Measurements from ENCODE around the gene PLN. TPM values are rescaled to one million over a fixed set of nuclear protein-coding genes. Genes with fewer than 3 reads are reported as not detected.
A peak's percentile ranks its signal among the peaks of the same experiment; 100 is the strongest.

PLN gene
- total and polyA plus RNA-seq, 7 donors, result 2.3 to 454 (median 294) TPM

DNA sequence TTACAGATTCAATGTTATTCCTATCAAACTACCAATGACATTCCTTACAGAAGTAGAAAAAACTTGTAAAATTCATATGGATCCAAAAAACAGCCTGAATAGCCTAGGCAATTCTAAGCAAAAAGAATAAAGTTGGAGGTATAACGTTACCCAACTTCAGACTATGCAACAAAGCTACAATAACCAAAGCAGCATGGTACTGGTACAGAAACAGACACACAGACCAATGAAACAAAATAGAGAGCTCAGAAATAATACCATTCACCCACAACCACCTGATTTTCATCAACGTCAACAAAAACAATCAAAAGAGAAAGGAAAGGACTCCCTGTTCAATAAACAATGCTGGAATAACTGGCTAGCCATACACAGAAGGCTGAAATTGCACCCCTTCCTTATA lies 17.2 kb upstream of the PLN start:
- no peak for DNase-seq
- WGBS, 2 donors, result 91 to 96% methylated on average over 2 of the region's 2 CpGs

DNA sequence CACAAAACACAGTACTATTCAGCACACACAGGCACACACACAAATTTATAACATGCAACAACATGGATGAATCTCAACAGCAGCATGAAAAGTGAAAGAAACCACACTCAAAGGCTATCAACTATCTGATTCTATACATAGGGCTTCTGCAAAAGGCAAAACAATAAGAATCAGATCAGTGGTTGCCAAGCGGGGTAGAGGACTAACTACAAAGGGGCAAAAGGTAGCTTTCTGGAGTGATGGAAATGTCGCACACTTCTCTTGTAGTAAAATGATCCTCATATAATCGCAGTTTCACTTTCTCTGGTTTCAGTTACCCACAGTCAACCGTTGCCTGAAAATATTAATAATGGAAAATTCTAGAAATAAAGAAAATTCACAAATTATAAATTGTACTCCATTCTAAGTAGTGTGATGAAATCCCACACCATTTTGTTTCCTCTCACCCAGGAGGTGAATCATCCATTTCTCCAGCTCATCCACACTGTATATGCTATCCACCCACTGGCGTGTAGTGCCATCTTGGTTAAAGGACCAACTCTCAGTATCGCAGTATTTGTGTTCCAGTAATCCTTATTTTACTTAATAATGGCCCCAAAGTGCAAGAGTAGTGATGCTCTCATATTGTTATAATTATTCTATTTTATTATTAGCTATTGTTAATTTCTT lies 12.8 kb upstream of the PLN start:
- TF ChIP-seq POLR2A (IDR thresholded peaks at IDR 0.05), result no peak
- TF ChIP-seq EP300 (IDR thresholded peaks at IDR 0.05), result no peak
- TF ChIP-seq CTCF (IDR thresholded peaks at IDR 0.05), result no peak
- no peak for TF ChIP-seq POLR2AphosphoS5 (IDR thresholded peaks at IDR 0.05)
- Histone ChIP-seq H3K27me3 (no peaks in the 10 kb centered on the region), H3K27ac (peak overlapping the region in 1 of 4 donors; percentile 17), H3K4me3 (no peak overlapping the region), H3K4me1 (peaks cover 0 to 35% (median 22%) of the 10 kb centered on the region in 4 donors), H3K36me3 (no peaks in the 10 kb centered on the region), H3K9me3 (peaks cover 0 to 5% (median 0%) of the 10 kb centered on the region in 4 donors)
- DNase-seq, result no peak
- intact Hi-C loops (cut with DNase I), result no loop called here
- WGBS, 2 donors, result 91 to 94% methylated on average over 6 of the region's 6 CpGs

More for the DNA sequence above, 17.2 kb upstream of the PLN start:
- Histone ChIP-seq H3K4me1 (peaks cover 0 to 43% (median 30%) of the 10 kb centered on the region in 4 donors), H3K27me3 (no peaks in the 10 kb centered on the region), H3K27ac (no peak overlapping the region), H3K9me3 (peaks cover 0 to 5% (median 0%) of the 10 kb centered on the region in 4 donors), H3K4me3 (no peak overlapping the region), H3K36me3 (no peaks in the 10 kb centered on the region)
- intact Hi-C loops (cut with DNase I), result no loop called here
- TF ChIP-seq EP300 (IDR thresholded peaks at IDR 0.05) (no peak), CTCF (IDR thresholded peaks at IDR 0.05) (no peak), POLR2A (IDR thresholded peaks at IDR 0.05) (no peak), POLR2AphosphoS5 (IDR thresholded peaks at IDR 0.05) (no peak)

DNA sequence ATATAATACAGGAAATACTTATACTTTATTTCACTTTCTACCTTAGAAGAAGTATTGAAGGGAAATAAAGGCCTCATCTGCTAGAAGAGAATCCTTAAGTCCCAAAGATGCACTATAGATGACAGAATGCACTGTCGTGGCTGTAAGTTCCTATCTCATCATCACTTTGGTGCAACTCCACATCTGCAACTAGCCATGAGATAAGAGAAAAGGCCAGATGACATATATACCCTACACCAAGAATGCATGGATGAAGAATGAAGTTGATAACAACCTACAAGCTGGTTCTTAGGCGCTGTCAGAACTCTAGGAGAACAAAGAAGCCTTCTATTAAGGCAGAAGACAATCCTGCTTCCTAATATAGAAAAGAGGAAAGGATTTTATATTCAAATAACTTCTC lies 11.6 kb upstream of the PLN start:
- no peaks in the 10 kb centered on the region for H3K9me3 ChIP-seq
- no peaks in the 10 kb centered on the region for H3K27me3 ChIP-seq
- DNase-seq, result no peak
- 90 to 94% methylated on average over 2 of the region's 2 CpGs for WGBS, 2 donors
- H3K4me3 ChIP-seq, result no peak overlapping the region
- peaks cover 0 to 37% (median 30%) of the 10 kb centered on the region in 4 donors for H3K4me1 ChIP-seq
- intact Hi-C loops (cut with DNase I), result no loop called here
- peak overlapping the region in 2 of 4 donors; percentile 36 to 65 for H3K27ac ChIP-seq
- TF ChIP-seq POLR2AphosphoS5 (IDR thresholded peaks at IDR 0.05) (no peak), EP300 (IDR thresholded peaks at IDR 0.05) (no peak), POLR2A (IDR thresholded peaks at IDR 0.05) (no peak), CTCF (IDR thresholded peaks at IDR 0.05) (no peak)
- H3K36me3 ChIP-seq, result no peaks in the 10 kb centered on the region

DNA sequence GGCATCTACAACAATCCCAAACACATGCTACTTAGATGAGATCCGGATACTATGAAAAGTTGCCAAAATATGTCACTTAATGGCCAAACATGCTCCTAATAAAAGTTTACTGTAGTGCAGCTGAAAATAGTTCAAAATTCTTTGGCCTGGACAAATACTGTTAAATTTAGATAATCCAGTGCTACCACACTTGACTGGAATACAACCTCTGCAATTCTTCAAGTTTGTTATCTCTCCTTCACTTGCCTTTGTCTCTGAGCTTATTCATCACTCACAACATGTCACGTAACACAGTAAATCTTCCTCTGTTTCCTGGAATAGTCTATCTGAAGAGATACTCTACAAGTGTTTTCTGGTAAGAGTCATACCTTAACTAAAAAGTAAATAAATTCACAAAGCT lies 10.5 kb upstream of the PLN start:
- no peak for DNase-seq
- WGBS, 2 donors, result 70 to 76% methylated on average over 2 of the region's 2 CpGs
- H3K9me3 ChIP-seq, result no peaks in the 10 kb centered on the region
- intact Hi-C loops (cut with DNase I), result no loop called here
- H3K4me1 ChIP-seq, result peaks cover 0 to 47% (median 39%) of the 10 kb centered on the region in 4 donors
- TF ChIP-seq POLR2A (IDR thresholded peaks at IDR 0.05) (no peak), POLR2AphosphoS5 (IDR thresholded peaks at IDR 0.05) (peak in 3 of 4 donors; percentile 37 to 81 (median 49))
- no peaks in the 10 kb centered on the region for H3K27me3 ChIP-seq
- H3K4me3 ChIP-seq, result no peak overlapping the region
- H3K36me3 ChIP-seq, result no peaks in the 10 kb centered on the region
- peak overlapping the region; percentile 21 to 65 (median 42) for H3K27ac ChIP-seq

DNA sequence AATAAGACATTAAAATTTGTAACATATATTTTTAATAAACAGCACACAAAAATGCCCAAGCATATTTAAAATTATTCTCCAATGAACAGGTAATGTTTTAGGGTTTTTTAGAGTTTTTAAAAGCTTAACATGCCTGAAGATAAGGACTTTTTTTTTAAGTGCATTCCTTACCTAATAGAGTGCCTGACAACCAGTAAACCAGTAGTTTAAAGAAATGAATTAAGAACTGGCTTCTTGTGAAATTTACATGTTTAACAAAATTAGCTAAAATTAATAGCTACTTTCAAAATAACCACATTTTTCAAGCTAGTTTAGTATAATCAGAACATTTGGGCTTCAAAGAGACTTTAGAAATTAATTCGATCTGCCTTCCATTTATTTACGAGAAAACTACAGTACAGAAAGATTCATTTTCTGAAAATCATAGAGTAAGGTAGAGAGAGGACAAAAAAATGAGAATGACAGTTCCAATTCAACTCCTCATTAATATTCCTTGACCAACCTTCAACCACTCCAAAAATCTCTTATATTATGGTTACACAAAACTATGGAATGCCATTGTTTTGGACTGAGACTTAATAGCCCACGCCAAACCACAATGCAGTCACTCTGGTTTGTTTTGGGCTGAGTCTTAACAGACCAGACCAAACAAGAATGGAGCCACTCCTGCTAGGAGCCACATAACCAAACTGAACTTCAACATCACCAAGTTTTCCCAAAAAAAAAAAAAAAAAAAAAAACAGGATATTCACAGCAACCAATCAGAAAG lies 5.7 kb upstream of the PLN start:
- intact Hi-C loops (cut with DNase I), result no loop called here
- peaks cover 0 to 59% (median 40%) of the 10 kb centered on the region in 4 donors for H3K4me1 ChIP-seq
- WGBS, 2 donors, result 91 to 95% methylated on average over 3 of the region's 3 CpGs
- H3K27ac ChIP-seq, result peak overlapping the region in 1 of 4 donors; percentile 27
- H3K36me3 ChIP-seq, result no peaks in the 10 kb centered on the region
- H3K4me3 ChIP-seq, result no peak overlapping the region
- DNase-seq, result no peak
- no peaks in the 10 kb centered on the region for H3K9me3 ChIP-seq
- no peaks in the 10 kb centered on the region for H3K27me3 ChIP-seq
- no peak for TF ChIP-seq POLR2AphosphoS5 (IDR thresholded peaks at IDR 0.05)
- TF ChIP-seq EP300 (IDR thresholded peaks at IDR 0.05), result no peak
- TF ChIP-seq CTCF (IDR thresholded peaks at IDR 0.05), result no peak
- no peak for TF ChIP-seq POLR2A (IDR thresholded peaks at IDR 0.05)

Measured in sigmoid colon (tissue), 7 donors.